WTC11 (cell line): ENCODE measurements around the gene RCOR3. TPM values are rescaled to one million over a fixed set of nuclear protein-coding genes. Genes with fewer than 3 reads are reported as not detected.
"Not testable (repeated sequence)": the region's sequence is repeated elsewhere in the genome, so short reads cannot be mapped to it uniquely, and the experiment has no call there.

Experiments used
- ATAC-seq: fragments of 200-7000 bp; cut with Tn5 transposase; 2 replicates; pipeline ENCODE4 v1.10.0; 2021; ENCODE audit warnings: mild to moderate bottlenecking, moderate library complexity
- CTCF ChIA-PET: fragments of 300-600 bp; sonication (Branson Sonifier 250); formaldehyde crosslinking; loops from one replicate; lab custom pipeline; 2021; ENCODE audit warnings: antibody characterized with exemption; lab: Charles Lee
- POLR2A ChIA-PET: fragments of 350-600 bp; sonication (Branson Sonifier 250); formaldehyde crosslinking; loops from one replicate; lab custom pipeline; 2021; ENCODE audit warnings: antibody characterized with exemption; lab: Charles Lee
- DNase-seq: peaks from one replicate; pipeline ENCODE4 v3.0.0; 2021; ENCODE audit warnings: low spot score
- H3K27ac Mint-ChIP-seq: 2 replicates; pipeline ENCODE4 v1.8.0; 2021; ENCODE audit warnings: mixed read lengths
- H3K27me3 Mint-ChIP-seq: 2 replicates; pipeline ENCODE4 v1.8.0; 2021; ENCODE audit warnings: low read depth, mild to moderate bottlenecking, moderate library complexity, mixed read lengths
- H3K36me3 Mint-ChIP-seq: 2 replicates; pipeline ENCODE4 v1.8.0; 2021; ENCODE audit warnings: mixed read lengths
- H3K4me1 Mint-ChIP-seq: 2 replicates; pipeline ENCODE4 v1.8.0; 2022; ENCODE audit warnings: mixed read lengths
- H3K4me3 Mint-ChIP-seq: 2 replicates; pipeline ENCODE4 v1.8.0; 2021; ENCODE audit warnings: mild to moderate bottlenecking, moderate library complexity, mixed read lengths
- H3K9me3 Mint-ChIP-seq: 2 replicates; pipeline ENCODE4 v1.8.0; 2021; ENCODE audit warnings: mixed read lengths
- CREM ChIP-seq: sonication (generic); formaldehyde crosslinking; IDR thresholded peaks from 2 replicates; pipeline ENCODE4 v1.8.1; 2022; ENCODE audit warnings: mild to moderate bottlenecking, missing genetic modification reagents, moderate library complexity
- ETV6 ChIP-seq: sonication (generic); formaldehyde crosslinking; IDR thresholded peaks from 2 replicates; pipeline ENCODE4 v1.8.1; 2022; ENCODE audit warnings: mild to moderate bottlenecking, missing genetic modification reagents
- FOXJ3 ChIP-seq: sonication (generic); formaldehyde crosslinking; IDR thresholded peaks from 2 replicates; pipeline ENCODE4 v1.9.0; 2021; ENCODE audit warnings: missing genetic modification reagents, mild to moderate bottlenecking, borderline replicate concordance
- FOXK1 ChIP-seq: sonication (generic); formaldehyde crosslinking; IDR thresholded peaks from 2 replicates; pipeline ENCODE4 v1.8.0; 2022; ENCODE audit warnings: mild to moderate bottlenecking, moderate library complexity, missing genetic modification reagents
- GABPB1 ChIP-seq: sonication (generic); formaldehyde crosslinking; IDR thresholded peaks from 2 replicates; pipeline ENCODE4 v1.8.1; 2023; ENCODE audit warnings: mild to moderate bottlenecking, missing genetic modification reagents
- GTF2I ChIP-seq: fragments of 250-450 bp; sonication (Bioruptor Pico); conservative IDR thresholded peaks from 2 replicates; pipeline ENCODE4 v1.4.0; 2021; ENCODE audit warnings: mild to moderate bottlenecking
- HMGA2 ChIP-seq: fragments of 250-450 bp; sonication (Bioruptor Pico); IDR thresholded peaks from 2 replicates; pipeline ENCODE4 v1.4.0; 2021; ENCODE audit warnings: mild to moderate bottlenecking, moderate library complexity
- MXD4 ChIP-seq: fragments of 250-450 bp; sonication (Bioruptor Pico); IDR thresholded peaks from 2 replicates; pipeline ENCODE4 v1.8.0; 2021; ENCODE audit warnings: mild to moderate bottlenecking, moderate library complexity, borderline replicate concordance
- NFE2L1 ChIP-seq: sonication (generic); formaldehyde crosslinking; IDR thresholded peaks from 2 replicates; pipeline ENCODE4 v1.8.1; 2023; ENCODE audit warnings: missing genetic modification reagents
- SP1 ChIP-seq: sonication (generic); formaldehyde crosslinking; conservative IDR thresholded peaks from 2 replicates; pipeline ENCODE4 v1.8.1; 2022; ENCODE audit warnings: missing genetic modification reagents
- TEAD1 ChIP-seq: sonication (generic); formaldehyde crosslinking; IDR thresholded peaks from 2 replicates; pipeline ENCODE4 v1.8.0; 2022; ENCODE audit warnings: mild to moderate bottlenecking, missing genetic modification reagents
- TEAD4 ChIP-seq: sonication (generic); formaldehyde crosslinking; IDR thresholded peaks from 2 replicates; pipeline ENCODE4 v1.8.0; 2022; ENCODE audit warnings: mild to moderate bottlenecking, missing genetic modification reagents
- ZNF423 ChIP-seq: fragments of 250-450 bp; sonication (Bioruptor Pico); IDR thresholded peaks from 2 replicates; pipeline ENCODE4 v2.1.2; 2022; ENCODE audit warnings: mild to moderate bottlenecking, moderate library complexity
- total RNA-seq: library from RNA; stranded (reverse); gene quantifications from 3 replicates; pipeline ENCODE4 v1.2.3, GENCODE V29; 2021
- TF ChIP-seq, protein P1 (sequence below): sonication (generic); formaldehyde crosslinking; IDR thresholded peaks from 2 replicates; pipeline ENCODE4 v1.8.0; 2023; ENCODE audit warnings: missing genetic modification reagents
- TF ChIP-seq, protein P2 (sequence below): sonication (generic); formaldehyde crosslinking; IDR thresholded peaks from 2 replicates; pipeline ENCODE4 v1.8.0; 2022; ENCODE audit warnings: mild to moderate bottlenecking, missing genetic modification reagents
- TF ChIP-seq, protein P3 (sequence below): sonication (generic); formaldehyde crosslinking; IDR thresholded peaks from 2 replicates; pipeline ENCODE4 v1.8.0; 2022; ENCODE audit warnings: missing genetic modification reagents
- TF ChIP-seq, protein P4 (sequence below): sonication (generic); formaldehyde crosslinking; IDR thresholded peaks from 2 replicates; pipeline ENCODE4 v1.8.0; 2023; ENCODE audit warnings: mild to moderate bottlenecking, missing genetic modification reagents
- TF ChIP-seq, protein P5 (sequence below): sonication (generic); formaldehyde crosslinking; IDR thresholded peaks from 2 replicates; pipeline ENCODE4 v1.8.0; 2022; ENCODE audit warnings: mild to moderate bottlenecking, missing genetic modification reagents
- TF ChIP-seq, protein P6 (sequence below): sonication (generic); formaldehyde crosslinking; IDR thresholded peaks from 2 replicates; pipeline ENCODE4 v1.8.1; 2023; ENCODE audit warnings: mild to moderate bottlenecking, missing genetic modification reagents, moderate library complexity

The RCOR3 gene
- total RNA-seq, 1 experiment from 2014 or later: 35.9 TPM

DNA sequence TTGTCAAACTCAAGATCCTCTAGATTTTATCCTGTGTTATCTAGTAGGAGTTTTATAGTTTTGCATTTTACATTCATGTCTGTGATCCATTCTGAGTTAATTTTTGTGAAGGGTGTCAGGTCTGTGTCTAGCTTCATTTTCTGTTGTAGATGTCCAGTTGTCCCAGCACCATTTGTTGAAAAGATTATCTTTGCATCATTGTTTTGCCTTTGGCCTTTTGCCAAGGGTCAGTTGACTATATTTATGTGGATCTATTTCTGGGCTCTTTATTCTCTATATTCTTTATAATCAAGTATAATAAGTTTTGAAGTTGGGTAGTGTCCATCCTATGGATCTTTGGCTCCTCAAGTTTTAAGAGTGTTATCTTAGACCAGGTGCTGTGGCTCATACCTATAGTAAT lies 89.4 kb downstream of the RCOR3 start:
- ATAC-seq (no peak), DNase-seq (no peak)
- Mint-ChIP-seq H3K27ac (no peak overlapping the region), H3K9me3 (peaks cover 15% of the 10 kb centered on the region), H3K4me1 (peaks cover 27% of the 10 kb centered on the region), H3K4me3 (no peak overlapping the region), H3K27me3 (no peaks in the 10 kb centered on the region), H3K36me3 (peaks cover 22% of the 10 kb centered on the region)
- POLR2A ChIA-PET: interaction anchor here (0.7 kb wide), 1 partner anchor 246 kb away, joined by 3 read pairs; no protein-coding TSS in a partner anchor
- CTCF ChIA-PET: no interaction called here
- TF ChIP-seq, protein P1, sequence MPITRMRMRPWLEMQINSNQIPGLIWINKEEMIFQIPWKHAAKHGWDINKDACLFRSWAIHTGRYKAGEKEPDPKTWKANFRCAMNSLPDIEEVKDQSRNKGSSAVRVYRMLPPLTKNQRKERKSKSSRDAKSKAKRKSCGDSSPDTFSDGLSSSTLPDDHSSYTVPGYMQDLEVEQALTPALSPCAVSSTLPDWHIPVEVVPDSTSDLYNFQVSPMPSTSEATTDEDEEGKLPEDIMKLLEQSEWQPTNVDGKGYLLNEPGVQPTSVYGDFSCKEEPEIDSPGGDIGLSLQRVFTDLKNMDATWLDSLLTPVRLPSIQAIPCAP: no peak
- TF ChIP-seq ZNF423 (CRISPR knock-in tag) (no peak), SP1 (CRISPR knock-in tag) (no peak), MXD4 (CRISPR knock-in tag) (no peak), ETV6 (CRISPR knock-in tag) (no peak), TEAD4 (no peak), TEAD1 (CRISPR knock-in tag) (no peak), CREM (CRISPR knock-in tag) (no peak), FOXJ3 (CRISPR knock-in tag) (no peak), HMGA2 (no peak), NFE2L1 (CRISPR knock-in tag) (no peak), GTF2I (CRISPR knock-in tag) (no peak), GABPB1 (CRISPR knock-in tag) (no peak)
- TF ChIP-seq, protein P2, sequence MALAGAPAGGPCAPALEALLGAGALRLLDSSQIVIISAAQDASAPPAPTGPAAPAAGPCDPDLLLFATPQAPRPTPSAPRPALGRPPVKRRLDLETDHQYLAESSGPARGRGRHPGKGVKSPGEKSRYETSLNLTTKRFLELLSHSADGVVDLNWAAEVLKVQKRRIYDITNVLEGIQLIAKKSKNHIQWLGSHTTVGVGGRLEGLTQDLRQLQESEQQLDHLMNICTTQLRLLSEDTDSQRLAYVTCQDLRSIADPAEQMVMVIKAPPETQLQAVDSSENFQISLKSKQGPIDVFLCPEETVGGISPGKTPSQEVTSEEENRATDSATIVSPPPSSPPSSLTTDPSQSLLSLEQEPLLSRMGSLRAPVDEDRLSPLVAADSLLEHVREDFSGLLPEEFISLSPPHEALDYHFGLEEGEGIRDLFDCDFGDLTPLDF (CRISPR knock-in tag): no peak
- TF ChIP-seq, protein P3, sequence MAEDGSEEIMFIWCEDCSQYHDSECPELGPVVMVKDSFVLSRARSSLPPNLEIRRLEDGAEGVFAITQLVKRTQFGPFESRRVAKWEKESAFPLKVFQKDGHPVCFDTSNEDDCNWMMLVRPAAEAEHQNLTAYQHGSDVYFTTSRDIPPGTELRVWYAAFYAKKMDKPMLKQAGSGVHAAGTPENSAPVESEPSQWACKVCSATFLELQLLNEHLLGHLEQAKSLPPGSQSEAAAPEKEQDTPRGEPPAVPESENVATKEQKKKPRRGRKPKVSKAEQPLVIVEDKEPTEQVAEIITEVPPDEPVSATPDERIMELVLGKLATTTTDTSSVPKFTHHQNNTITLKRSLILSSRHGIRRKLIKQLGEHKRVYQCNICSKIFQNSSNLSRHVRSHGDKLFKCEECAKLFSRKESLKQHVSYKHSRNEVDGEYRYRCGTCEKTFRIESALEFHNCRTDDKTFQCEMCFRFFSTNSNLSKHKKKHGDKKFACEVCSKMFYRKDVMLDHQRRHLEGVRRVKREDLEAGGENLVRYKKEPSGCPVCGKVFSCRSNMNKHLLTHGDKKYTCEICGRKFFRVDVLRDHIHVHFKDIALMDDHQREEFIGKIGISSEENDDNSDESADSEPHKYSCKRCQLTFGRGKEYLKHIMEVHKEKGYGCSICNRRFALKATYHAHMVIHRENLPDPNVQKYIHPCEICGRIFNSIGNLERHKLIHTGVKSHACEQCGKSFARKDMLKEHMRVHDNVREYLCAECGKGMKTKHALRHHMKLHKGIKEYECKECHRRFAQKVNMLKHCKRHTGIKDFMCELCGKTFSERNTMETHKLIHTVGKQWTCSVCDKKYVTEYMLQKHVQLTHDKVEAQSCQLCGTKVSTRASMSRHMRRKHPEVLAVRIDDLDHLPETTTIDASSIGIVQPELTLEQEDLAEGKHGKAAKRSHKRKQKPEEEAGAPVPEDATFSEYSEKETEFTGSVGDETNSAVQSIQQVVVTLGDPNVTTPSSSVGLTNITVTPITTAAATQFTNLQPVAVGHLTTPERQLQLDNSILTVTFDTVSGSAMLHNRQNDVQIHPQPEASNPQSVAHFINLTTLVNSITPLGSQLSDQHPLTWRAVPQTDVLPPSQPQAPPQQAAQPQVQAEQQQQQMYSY: no peak
- TF ChIP-seq, protein P4, sequence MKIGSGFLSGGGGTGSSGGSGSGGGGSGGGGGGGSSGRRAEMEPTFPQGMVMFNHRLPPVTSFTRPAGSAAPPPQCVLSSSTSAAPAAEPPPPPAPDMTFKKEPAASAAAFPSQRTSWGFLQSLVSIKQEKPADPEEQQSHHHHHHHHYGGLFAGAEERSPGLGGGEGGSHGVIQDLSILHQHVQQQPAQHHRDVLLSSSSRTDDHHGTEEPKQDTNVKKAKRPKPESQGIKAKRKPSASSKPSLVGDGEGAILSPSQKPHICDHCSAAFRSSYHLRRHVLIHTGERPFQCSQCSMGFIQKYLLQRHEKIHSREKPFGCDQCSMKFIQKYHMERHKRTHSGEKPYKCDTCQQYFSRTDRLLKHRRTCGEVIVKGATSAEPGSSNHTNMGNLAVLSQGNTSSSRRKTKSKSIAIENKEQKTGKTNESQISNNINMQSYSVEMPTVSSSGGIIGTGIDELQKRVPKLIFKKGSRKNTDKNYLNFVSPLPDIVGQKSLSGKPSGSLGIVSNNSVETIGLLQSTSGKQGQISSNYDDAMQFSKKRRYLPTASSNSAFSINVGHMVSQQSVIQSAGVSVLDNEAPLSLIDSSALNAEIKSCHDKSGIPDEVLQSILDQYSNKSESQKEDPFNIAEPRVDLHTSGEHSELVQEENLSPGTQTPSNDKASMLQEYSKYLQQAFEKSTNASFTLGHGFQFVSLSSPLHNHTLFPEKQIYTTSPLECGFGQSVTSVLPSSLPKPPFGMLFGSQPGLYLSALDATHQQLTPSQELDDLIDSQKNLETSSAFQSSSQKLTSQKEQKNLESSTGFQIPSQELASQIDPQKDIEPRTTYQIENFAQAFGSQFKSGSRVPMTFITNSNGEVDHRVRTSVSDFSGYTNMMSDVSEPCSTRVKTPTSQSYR (CRISPR knock-in tag): no peak
- TF ChIP-seq, protein P5, sequence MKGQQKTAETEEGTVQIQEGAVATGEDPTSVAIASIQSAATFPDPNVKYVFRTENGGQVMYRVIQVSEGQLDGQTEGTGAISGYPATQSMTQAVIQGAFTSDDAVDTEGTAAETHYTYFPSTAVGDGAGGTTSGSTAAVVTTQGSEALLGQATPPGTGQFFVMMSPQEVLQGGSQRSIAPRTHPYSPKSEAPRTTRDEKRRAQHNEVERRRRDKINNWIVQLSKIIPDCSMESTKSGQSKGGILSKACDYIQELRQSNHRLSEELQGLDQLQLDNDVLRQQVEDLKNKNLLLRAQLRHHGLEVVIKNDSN: no peak

DNA sequence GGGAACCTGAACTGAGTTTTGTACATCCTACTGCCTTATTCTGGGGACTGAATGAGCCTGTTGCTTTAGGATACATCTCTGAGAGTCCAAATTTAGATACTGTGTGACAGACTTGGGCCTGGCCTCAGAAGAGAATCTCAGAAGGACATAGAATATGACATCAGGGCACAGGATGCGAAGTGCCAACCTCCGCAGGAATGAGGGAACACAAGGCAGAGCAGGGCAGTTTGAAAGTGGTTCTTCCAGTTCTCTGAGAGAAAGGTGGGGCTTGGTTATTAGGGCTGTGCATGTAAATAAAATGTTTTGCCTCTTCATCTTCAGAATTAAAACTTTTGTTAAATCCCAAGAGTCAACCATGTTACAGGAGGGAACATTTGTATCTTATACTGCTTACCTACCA lies 90.6 kb downstream of the RCOR3 start:
- CTCF ChIA-PET: no interaction called here
- TF ChIP-seq FOXK1 (CRISPR knock-in tag): no peak
- TF ChIP-seq, protein P6, sequence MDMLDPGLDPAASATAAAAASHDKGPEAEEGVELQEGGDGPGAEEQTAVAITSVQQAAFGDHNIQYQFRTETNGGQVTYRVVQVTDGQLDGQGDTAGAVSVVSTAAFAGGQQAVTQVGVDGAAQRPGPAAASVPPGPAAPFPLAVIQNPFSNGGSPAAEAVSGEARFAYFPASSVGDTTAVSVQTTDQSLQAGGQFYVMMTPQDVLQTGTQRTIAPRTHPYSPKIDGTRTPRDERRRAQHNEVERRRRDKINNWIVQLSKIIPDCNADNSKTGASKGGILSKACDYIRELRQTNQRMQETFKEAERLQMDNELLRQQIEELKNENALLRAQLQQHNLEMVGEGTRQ (CRISPR knock-in tag): no peak
- no peak for TF ChIP-seq ETV6 (CRISPR knock-in tag)

DNA sequence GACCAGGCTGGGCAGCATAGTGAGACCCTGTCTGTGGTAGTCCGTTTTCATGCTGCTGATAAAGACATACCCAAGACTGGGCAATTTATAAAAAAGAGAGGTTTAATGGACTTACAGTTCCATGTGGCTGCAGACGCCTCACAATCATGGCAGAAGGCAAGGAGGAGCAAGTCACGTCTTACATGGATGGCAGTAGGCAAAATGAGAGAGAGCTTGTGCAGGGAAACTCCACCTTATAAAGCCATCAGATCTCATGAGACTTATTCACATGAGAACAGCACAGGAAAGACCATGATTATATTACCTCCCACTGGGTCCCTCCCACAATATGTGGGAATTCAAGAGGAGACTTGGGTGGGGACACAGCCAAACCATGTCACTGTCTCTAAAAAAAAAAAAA lies 92.9 kb downstream of the RCOR3 start:
- H3K27ac Mint-ChIP-seq, ATAC-seq, H3K4me1 Mint-ChIP-seq, DNase-seq, H3K27me3 Mint-ChIP-seq, POLR2A ChIA-PET, H3K4me3 Mint-ChIP-seq: not testable (repeated sequence)
- peaks cover 29% of the 10 kb centered on the region for H3K36me3 Mint-ChIP-seq
- CTCF ChIA-PET: interaction anchor here (0.9 kb wide), 1 partner anchor 64 kb away, joined by 3 read pairs; no protein-coding TSS in a partner anchor
- peaks cover 15% of the 10 kb centered on the region for H3K9me3 Mint-ChIP-seq

More for the DNA sequence above, 90.6 kb downstream of the RCOR3 start:
- POLR2A ChIA-PET: no interaction called here
- H3K27ac Mint-ChIP-seq: 0 out of 2 replicates have a peak overlapping the region, but pooled peaks have one; percentile 48
- DNase-seq (no peak), ATAC-seq (no peak)
- no peaks in the 10 kb centered on the region for H3K27me3 Mint-ChIP-seq
- H3K4me3 Mint-ChIP-seq: no peak overlapping the region
- H3K9me3 Mint-ChIP-seq: peaks cover 15% of the 10 kb centered on the region
- peaks cover 22% of the 10 kb centered on the region for H3K36me3 Mint-ChIP-seq
- H3K4me1 Mint-ChIP-seq: peaks cover 27% of the 10 kb centered on the region
